GM10266 (cell line): Measurements from ENCODE around the gene RETN.

Source experiments
- DNase-seq: peaks from one replicate; pipeline ENCODE4 v3.0.0; 2012; ENCODE audit errors: extremely low spot score
- CTCF ChIP-seq: IDR thresholded peaks from 2 replicates; pipeline ENCODE4 v1.5.1; 2012; ENCODE audit warnings: mild to moderate bottlenecking, low read depth; ENCODE audit not compliant: control insufficient read depth, insufficient read depth; ENCODE audit errors: missing control alignments

RETN gene

DNA sequence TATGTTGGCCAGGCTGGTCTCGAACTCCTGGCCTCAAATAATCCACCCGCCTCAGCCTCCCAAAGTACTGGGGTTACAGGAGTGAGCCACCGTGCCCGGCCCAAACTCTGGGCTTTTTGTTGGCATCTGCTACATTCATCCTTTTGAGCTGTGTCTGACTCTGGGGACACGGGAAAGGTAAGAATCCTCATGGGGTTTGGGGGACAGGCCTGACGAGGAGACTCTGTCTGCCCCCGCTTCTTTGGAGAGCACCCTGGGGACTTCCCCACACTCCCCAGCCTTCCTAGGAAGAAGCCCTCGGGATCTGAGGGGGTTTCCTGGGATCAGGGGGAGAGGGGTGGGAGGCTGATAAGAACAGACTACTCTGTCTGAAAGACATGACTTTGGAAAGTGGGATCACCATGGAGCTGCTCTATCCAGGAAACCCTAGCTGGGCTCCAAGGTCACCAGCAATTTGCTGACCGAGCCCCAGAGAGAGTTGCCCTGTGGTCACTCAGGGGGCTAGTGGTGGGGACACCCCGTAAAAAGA, 41.1 kb downstream of the RETN start:
- no peak for TF ChIP-seq CTCF
- no peak for DNase-seq

DNA sequence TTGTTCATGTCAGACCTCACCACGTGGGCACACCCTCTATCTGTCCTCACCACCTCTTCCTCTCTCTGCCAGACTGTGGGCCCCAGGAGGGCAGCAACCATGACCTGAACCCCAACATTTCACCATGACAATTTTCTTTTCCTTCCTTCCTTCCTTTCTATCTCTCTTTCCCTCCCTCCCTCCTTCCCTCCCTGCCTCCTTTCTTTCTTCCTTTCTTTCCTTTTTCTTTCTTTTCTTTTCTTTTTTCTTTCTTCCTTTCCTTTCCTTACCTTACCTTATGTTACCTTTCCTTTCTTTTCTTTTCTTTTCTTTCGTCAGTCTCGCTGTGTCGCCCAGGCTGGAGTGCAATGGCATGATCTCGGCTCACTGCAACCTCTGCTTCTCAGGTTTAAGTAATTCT, 41.8 kb downstream of the RETN start:
- TF ChIP-seq CTCF = no peak
- DNase-seq = no peak

GRCh38 chr19:7715671-7716070, 46.8 kb downstream of the RETN start:
- no peak for TF ChIP-seq CTCF
- no peak for DNase-seq

DNA sequence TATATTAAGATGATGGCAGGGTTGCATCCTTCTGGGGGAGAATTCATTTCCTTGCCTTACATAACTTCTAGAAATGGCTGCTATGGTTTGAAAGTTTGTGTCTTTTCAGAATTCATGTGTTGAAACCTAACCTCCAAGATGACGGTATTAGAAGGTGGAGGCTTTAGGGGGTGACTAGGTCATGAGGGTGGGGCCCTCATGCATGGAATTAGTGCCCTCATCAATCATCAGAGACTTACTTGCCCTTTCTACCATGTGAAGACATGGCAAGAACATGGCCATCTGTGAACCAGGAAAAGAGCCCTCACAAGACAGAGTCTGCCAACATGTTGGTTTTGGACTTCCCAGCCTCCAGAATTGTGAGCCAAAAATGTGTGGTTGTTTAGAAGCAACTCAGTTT, 47.9 kb downstream of the RETN start:
- no peak for DNase-seq

GRCh38 chr19:7718668-7719067, 49.8 kb downstream of the RETN start:
- no peak for TF ChIP-seq CTCF
- no peak for DNase-seq

More for the DNA sequence above, 47.9 kb downstream of the RETN start:
- no peak for TF ChIP-seq CTCF
